Measurements from ENCODE around the gene RYR3. TPM values are rescaled to one million over a fixed set of nuclear protein-coding genes. Genes with fewer than 3 reads are reported as not detected.

Gene RYR3
- total and polyA plus RNA-seq, 2 donors (not counting 1 experiment from before 2014, with no cell fraction given) = 0.17 TPM; not detected in 1

GRCh38 chr15:33846142-33846541 lies 535.4 kb downstream of the RYR3 start:
- Histone ChIP-seq H3K36me3 (ENCODE audit: control insufficient read depth, insufficient read depth, low read length) (no peaks in the 10 kb centered on the region), H3K4me1 (ENCODE audit: control insufficient read depth, extremely low read depth, insufficient read depth, low read length) (no peaks in the 10 kb centered on the region), H2AFZ (ENCODE audit: low read length) (no peak overlapping the region), H3K4me2 (ENCODE audit: extremely low read depth, insufficient read depth, low read length) (no peak overlapping the region), H3K4me3 (replicated peaks in 1 of 4; ENCODE audit: control extremely low read depth in 1 of 4, insufficient read depth in 1 of 4, low read depth in 3 of 4, low read length in 4 of 4) (no peak overlapping the region), H4K20me1 (ENCODE audit: control insufficient read depth, extremely low read depth, insufficient read depth, low read length) (no peaks in the 10 kb centered on the region), H3K9ac (ENCODE audit: insufficient read depth, low read length) (no peak overlapping the region), H3K27me3 (ENCODE audit: control insufficient read depth, insufficient read depth, low read length) (no peaks in the 10 kb centered on the region), H3K27ac (ENCODE audit: insufficient read depth, low read length) (no peak overlapping the region), H3K79me2 (ENCODE audit: control insufficient read depth, insufficient read depth, low read length) (no peaks in the 10 kb centered on the region), H3K9me3 (ENCODE audit: control insufficient read depth, insufficient read depth, low read depth, low read length) (no peaks in the 10 kb centered on the region)
- no peak for DNase-seq (ENCODE audit: low read depth in 2 of 2)
- no peak for TF ChIP-seq EZH2 (IDR thresholded peaks at IDR 0.05; ENCODE audit: low read length, missing control alignments)
- TF ChIP-seq, protein P1, sequence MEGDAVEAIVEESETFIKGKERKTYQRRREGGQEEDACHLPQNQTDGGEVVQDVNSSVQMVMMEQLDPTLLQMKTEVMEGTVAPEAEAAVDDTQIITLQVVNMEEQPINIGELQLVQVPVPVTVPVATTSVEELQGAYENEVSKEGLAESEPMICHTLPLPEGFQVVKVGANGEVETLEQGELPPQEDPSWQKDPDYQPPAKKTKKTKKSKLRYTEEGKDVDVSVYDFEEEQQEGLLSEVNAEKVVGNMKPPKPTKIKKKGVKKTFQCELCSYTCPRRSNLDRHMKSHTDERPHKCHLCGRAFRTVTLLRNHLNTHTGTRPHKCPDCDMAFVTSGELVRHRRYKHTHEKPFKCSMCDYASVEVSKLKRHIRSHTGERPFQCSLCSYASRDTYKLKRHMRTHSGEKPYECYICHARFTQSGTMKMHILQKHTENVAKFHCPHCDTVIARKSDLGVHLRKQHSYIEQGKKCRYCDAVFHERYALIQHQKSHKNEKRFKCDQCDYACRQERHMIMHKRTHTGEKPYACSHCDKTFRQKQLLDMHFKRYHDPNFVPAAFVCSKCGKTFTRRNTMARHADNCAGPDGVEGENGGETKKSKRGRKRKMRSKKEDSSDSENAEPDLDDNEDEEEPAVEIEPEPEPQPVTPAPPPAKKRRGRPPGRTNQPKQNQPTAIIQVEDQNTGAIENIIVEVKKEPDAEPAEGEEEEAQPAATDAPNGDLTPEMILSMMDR (conservative IDR thresholded peaks at IDR 0.05 in 1 of 2, IDR thresholded peaks at IDR 0.05 in 1 of 2; ENCODE audit: low read depth in 1 of 2, low read length in 2 of 2) = no peak

DNA sequence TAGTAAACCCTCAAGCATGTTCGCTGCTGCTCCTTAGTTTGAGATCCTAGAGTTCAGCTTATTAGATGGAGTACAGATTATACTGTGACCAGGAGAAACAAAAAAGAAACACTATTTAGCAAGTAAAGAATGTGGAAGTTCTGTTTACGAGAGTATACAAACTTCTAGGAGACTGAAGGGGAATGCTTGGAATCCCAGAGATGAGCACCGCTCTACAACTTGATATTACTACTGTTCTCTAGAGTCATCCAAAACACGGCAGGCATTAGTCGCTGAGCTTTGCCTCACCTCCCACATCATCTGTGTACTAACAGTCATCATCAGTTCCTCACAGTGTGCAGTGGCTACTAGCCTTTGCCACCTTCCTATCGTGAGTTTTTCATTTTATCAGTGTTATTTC lies 536.1 kb downstream of the RYR3 start:
- Histone ChIP-seq H3K79me2 (ENCODE audit: control insufficient read depth, insufficient read depth, low read length) (no peaks in the 10 kb centered on the region), H3K9me3 (ENCODE audit: control insufficient read depth, insufficient read depth, low read depth, low read length) (no peaks in the 10 kb centered on the region), H3K36me3 (ENCODE audit: control insufficient read depth, insufficient read depth, low read length) (no peaks in the 10 kb centered on the region), H4K20me1 (ENCODE audit: control insufficient read depth, extremely low read depth, insufficient read depth, low read length) (no peaks in the 10 kb centered on the region), H3K4me1 (ENCODE audit: control insufficient read depth, extremely low read depth, insufficient read depth, low read length) (no peaks in the 10 kb centered on the region), H3K27me3 (ENCODE audit: control insufficient read depth, insufficient read depth, low read length) (no peaks in the 10 kb centered on the region), H3K9ac (ENCODE audit: insufficient read depth, low read length) (no peak overlapping the region), H3K4me3 (replicated peaks in 1 of 4; ENCODE audit: control extremely low read depth in 1 of 4, insufficient read depth in 1 of 4, low read depth in 3 of 4, low read length in 4 of 4) (no peak overlapping the region), H2AFZ (ENCODE audit: low read length) (no peak overlapping the region), H3K27ac (ENCODE audit: insufficient read depth, low read length) (no peak overlapping the region), H3K4me2 (ENCODE audit: extremely low read depth, insufficient read depth, low read length) (no peak overlapping the region)
- DNase-seq (ENCODE audit: low read depth in 2 of 2) = no peak
- TF ChIP-seq, protein P1 (conservative IDR thresholded peaks at IDR 0.05 in 1 of 2, IDR thresholded peaks at IDR 0.05 in 1 of 2; ENCODE audit: low read depth in 1 of 2, low read length in 2 of 2) = no peak
- no peak for TF ChIP-seq EZH2 (IDR thresholded peaks at IDR 0.05; ENCODE audit: low read length, missing control alignments)

- no peak for DNase-seq (ENCODE audit: low read depth in 2 of 2)
These were observed 537.2 kb downstream of the RYR3 start for GRCh38 chr15:33848011-33848410.

More at GRCh38 chr15:33848011-33848410, 537.2 kb downstream of the RYR3 start:
- Histone ChIP-seq H3K4me3 (replicated peaks in 1 of 4; ENCODE audit: control extremely low read depth in 1 of 4, insufficient read depth in 1 of 4, low read depth in 3 of 4, low read length in 4 of 4) (no peak overlapping the region), H2AFZ (ENCODE audit: low read length) (no peak overlapping the region), H3K27me3 (ENCODE audit: control insufficient read depth, insufficient read depth, low read length) (no peaks in the 10 kb centered on the region), H3K27ac (ENCODE audit: insufficient read depth, low read length) (no peak overlapping the region), H3K79me2 (ENCODE audit: control insufficient read depth, insufficient read depth, low read length) (no peaks in the 10 kb centered on the region), H3K36me3 (ENCODE audit: control insufficient read depth, insufficient read depth, low read length) (no peaks in the 10 kb centered on the region), H3K4me2 (ENCODE audit: extremely low read depth, insufficient read depth, low read length) (no peak overlapping the region), H3K9ac (ENCODE audit: insufficient read depth, low read length) (no peak overlapping the region), H4K20me1 (ENCODE audit: control insufficient read depth, extremely low read depth, insufficient read depth, low read length) (no peaks in the 10 kb centered on the region), H3K9me3 (ENCODE audit: control insufficient read depth, insufficient read depth, low read depth, low read length) (no peaks in the 10 kb centered on the region), H3K4me1 (ENCODE audit: control insufficient read depth, extremely low read depth, insufficient read depth, low read length) (no peaks in the 10 kb centered on the region)
- TF ChIP-seq EZH2 (IDR thresholded peaks at IDR 0.05; ENCODE audit: low read length, missing control alignments) = no peak
- TF ChIP-seq, protein P1 (conservative IDR thresholded peaks at IDR 0.05 in 1 of 2, IDR thresholded peaks at IDR 0.05 in 1 of 2; ENCODE audit: low read depth in 1 of 2, low read length in 2 of 2) = no peak
